ACC112 (cell line): Measurements from ENCODE around the gene UTP25.

Experiments used
- H2AFZ ChIP-seq: fragments of 200-600 bp; sonication (generic); one replicate; pipeline ENCODE4 v1.6.0; 2017; ENCODE audit warnings: antibody characterized with exemption, low read length; ENCODE audit not compliant: unreplicated experiment
- H3K27ac ChIP-seq: fragments of 200-600 bp; sonication (generic); 2 replicates; pipeline ENCODE4 v1.5.1; 2014; ENCODE audit warnings: low read depth, mild to moderate bottlenecking, antibody characterized with exemption, low read length, moderate library complexity
- H3K27me3 ChIP-seq: fragments of 200-600 bp; sonication (generic); 2 replicates; pipeline ENCODE4 v1.6.1; 2014; ENCODE audit warnings: mild to moderate bottlenecking, antibody characterized with exemption, low read length, moderate library complexity, mixed read lengths; ENCODE audit not compliant: insufficient read depth
- H3K36me3 ChIP-seq: fragments of 200-600 bp; sonication (generic); 2 replicates; pipeline ENCODE4 v1.6.1; 2016; ENCODE audit warnings: mild to moderate bottlenecking, antibody characterized with exemption, low read length, moderate library complexity, mixed read lengths; ENCODE audit not compliant: insufficient read depth
- H3K4me1 ChIP-seq: fragments of 200-600 bp; sonication (generic); one replicate; pipeline ENCODE4 v1.6.1; 2016; ENCODE audit warnings: low read length, mixed read lengths; ENCODE audit not compliant: insufficient read depth, unreplicated experiment, control insufficient read depth
- H3K4me3 ChIP-seq: fragments of 200-600 bp; sonication (generic); 2 replicates; pipeline ENCODE4 v1.5.1; 2014; ENCODE audit warnings: mild to moderate bottlenecking, low read depth, low read length
- H3K79me2 ChIP-seq: fragments of 200-600 bp; sonication (generic); one replicate; pipeline ENCODE4 v1.6.0; 2016; ENCODE audit warnings: low read length; ENCODE audit not compliant: control insufficient read depth, unreplicated experiment, insufficient read depth

Gene UTP25

GRCh38 chr1:209827384-209828262 lies at the start of gene UTP25:
Gene UTP25 (plus strand): TSS chr1:209827972. CDS start chr1:209828064, 92 bp downstream.
- Histone ChIP-seq H3K4me3 (peak within 1 kb of the TSS; percentile 81), H3K36me3 (peaks cover 15% of the 10 kb centered on the region), H3K27me3 (no peaks in the 10 kb centered on the region), H3K4me1 (peaks cover 40% of the 10 kb centered on the region), H3K79me2 (peaks cover 19% of the 10 kb centered on the region), H3K27ac (peak within 1 kb of the TSS; percentile 55; the same call in 1 of the 2 replicates), H2AFZ (peak within 1 kb of the TSS; percentile 89)

- Histone ChIP-seq H3K4me3 (no peak overlapping the region), H3K79me2 (peaks cover 3% of the 10 kb centered on the region), H3K27ac (no peak overlapping the region), H3K27me3 (no peaks in the 10 kb centered on the region), H3K36me3 (no peaks in the 10 kb centered on the region), H2AFZ (no peak overlapping the region), H3K4me1 (no peaks in the 10 kb centered on the region)
Observed at GRCh38 chr1:209778102-209778501, 49.7 kb upstream of the UTP25 start.

DNA sequence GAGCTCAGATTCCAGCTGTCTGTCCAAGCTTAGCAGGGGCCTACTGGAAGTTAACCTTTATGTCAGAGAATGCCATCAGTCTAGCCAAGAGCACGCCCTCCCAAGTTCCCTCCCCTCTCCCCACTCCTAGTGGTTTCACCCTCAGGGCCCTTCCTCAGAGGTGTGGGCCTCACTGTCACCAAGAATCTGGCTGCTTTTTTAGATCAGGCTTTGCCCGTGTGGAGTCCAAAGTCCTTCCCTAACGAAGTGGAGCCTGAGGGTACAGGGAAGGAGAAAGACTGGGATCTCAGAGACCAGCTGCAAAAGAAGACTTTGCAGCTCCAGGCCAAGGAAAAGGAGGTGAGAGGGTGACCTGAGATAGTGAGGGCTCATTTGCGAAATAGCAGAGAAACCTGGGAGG lies 47.5 kb upstream of the UTP25 start:
- H3K79me2 ChIP-seq = peaks cover 10% of the 10 kb centered on the region
- no peak overlapping the region for H3K4me3 ChIP-seq
- H3K4me1 ChIP-seq = peaks cover 6% of the 10 kb centered on the region
- no peak overlapping the region for H2AFZ ChIP-seq
- no peaks in the 10 kb centered on the region for H3K36me3 ChIP-seq
- H3K27ac ChIP-seq = no peak overlapping the region
- H3K27me3 ChIP-seq = no peaks in the 10 kb centered on the region

- Histone ChIP-seq H3K4me3 (peak overlapping the region; percentile 83), H3K4me1 (peaks cover 6% of the 10 kb centered on the region), H3K36me3 (no peaks in the 10 kb centered on the region), H3K79me2 (peaks cover 10% of the 10 kb centered on the region), H2AFZ (no peak overlapping the region), H3K27ac (no peak overlapping the region), H3K27me3 (peaks cover under 1% of the 10 kb centered on the region)
Observed at GRCh38 chr1:209783386-209783785, 44.4 kb upstream of the UTP25 start.

DNA sequence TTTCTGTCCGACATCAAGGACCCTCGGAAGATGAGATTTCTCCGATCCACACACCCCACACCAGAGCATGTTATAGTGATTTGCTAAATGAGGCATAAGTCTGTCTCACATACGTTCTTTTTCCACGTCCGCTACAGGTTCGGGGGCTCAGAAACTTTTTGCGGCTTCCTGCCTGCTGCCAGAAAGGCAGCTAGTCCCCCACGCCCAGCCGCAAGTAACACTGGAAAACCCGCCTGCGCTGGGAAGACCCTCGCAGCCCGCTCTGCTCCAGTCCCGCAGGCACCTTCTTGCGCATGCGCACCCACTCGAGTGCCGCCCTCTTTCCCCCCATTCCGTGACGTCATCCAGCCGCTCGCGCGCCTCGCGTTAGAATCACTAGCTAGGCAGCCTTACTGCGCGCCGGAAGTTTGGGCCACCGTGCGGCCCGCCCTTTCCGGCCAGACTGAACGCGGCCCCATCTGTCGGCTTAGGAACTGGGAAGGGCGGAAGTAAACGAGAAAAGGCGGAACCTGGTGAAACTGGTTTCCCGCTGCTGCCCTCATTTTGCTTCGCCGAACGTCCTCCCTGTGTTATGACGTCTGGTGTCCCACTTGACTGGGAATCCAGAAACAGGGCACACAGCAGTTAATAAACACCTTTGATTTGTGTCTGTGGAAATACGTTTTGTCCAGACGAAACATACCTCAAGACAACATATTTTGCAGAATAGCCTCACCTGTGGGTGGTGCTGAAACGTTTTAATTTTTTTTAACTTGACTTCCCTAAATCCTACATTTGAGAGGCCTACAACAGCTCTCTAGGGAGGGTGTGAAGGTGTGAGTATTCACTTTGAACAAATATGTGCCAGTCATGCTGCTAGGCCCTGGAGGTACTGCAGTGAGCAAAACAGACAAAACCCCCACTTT lies 43.3 kb upstream of the UTP25 start, which contains the start of gene C1orf74:
C1orf74 (minus strand) TSS at position 295 of the 905 bp plus-strand sequence. CDS start 925 bp downstream, outside the sequence.
- Histone ChIP-seq H3K36me3 (no peaks in the 10 kb centered on the region), H3K27ac (peak within 1 kb of the TSS; percentile 65), H3K4me3 (peak within 1 kb of the TSS; percentile 83), H3K27me3 (peaks cover 10% of the 10 kb centered on the region), H3K4me1 (peaks cover 6% of the 10 kb centered on the region), H3K79me2 (peaks cover 10% of the 10 kb centered on the region), H2AFZ (peak within 1 kb of the TSS; percentile 86)

DNA sequence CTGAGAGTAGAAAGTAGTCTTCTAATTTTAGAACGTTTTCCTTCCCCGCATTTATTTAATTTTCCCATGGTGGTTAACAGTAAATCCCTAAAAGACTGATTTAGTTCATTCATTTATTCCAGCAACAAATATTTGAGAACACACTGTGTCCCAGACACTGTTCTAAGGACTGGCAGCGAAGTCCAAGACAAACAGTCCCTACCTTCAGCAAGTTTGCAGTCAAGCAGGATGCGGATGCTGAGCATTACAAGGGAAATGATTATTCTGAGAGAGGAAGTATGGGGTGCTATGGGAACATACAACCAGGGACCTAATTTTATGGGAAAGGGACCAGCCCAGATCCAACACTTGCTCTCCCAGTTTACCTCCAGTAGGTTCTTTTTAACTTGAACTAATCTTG lies 42.2 kb upstream of the UTP25 start:
- Histone ChIP-seq H3K79me2 (peaks cover 10% of the 10 kb centered on the region), H3K27me3 (peaks cover 21% of the 10 kb centered on the region), H3K4me3 (no peak overlapping the region), H3K36me3 (no peaks in the 10 kb centered on the region), H3K27ac (no peak overlapping the region), H2AFZ (no peak overlapping the region), H3K4me1 (peaks cover 6% of the 10 kb centered on the region)

DNA sequence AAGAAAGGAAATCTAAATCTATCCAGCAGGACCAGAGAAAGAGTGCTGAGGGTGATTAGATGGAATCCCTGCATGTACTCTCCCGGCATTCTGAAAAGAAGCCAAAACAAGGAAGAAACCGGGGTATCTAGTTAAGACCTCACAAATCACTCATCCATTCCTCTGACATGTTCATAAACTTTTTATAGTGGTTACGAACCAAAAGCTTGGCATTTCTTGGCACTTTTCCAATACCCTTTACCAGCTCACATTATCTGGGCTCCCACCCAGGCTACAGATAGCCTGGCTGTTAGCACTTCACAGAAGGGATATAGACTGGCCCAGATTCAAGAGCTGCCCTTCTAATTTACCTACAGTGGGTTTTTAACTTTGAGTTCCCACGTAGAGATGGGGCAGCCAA lies 41.6 kb upstream of the UTP25 start:
- H3K4me1 ChIP-seq = peaks cover 6% of the 10 kb centered on the region
- H3K36me3 ChIP-seq = no peaks in the 10 kb centered on the region
- peaks cover 10% of the 10 kb centered on the region for H3K79me2 ChIP-seq
- no peak overlapping the region for H2AFZ ChIP-seq
- H3K27ac ChIP-seq = no peak overlapping the region
- no peak overlapping the region for H3K4me3 ChIP-seq
- H3K27me3 ChIP-seq = peaks cover 26% of the 10 kb centered on the region

DNA sequence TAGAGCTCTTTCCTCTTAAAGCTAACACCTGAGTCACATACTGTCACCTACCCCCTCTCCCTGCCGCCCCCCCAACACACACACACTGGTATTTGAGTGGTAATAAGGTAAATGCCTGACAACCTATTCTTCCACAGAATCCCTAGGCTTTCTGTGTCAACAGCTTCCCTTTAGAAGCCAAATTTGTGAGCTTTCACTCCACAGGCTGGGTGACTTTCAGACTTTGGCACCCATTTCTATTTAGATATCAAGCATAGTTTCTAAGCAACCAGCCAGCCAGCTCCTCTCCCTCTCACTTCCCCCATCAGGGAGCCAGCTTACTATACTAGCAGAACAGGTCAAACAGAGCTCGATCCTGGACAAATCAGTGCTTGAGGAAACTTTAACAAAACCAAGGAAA lies 40.2 kb upstream of the UTP25 start:
- H3K4me1 ChIP-seq = peaks cover 6% of the 10 kb centered on the region
- H3K27me3 ChIP-seq = peaks cover 40% of the 10 kb centered on the region
- H3K27ac ChIP-seq = no peak overlapping the region
- H3K36me3 ChIP-seq = no peaks in the 10 kb centered on the region
- no peak overlapping the region for H2AFZ ChIP-seq
- peaks cover 10% of the 10 kb centered on the region for H3K79me2 ChIP-seq
- no peak overlapping the region for H3K4me3 ChIP-seq

- Histone ChIP-seq H3K27me3 (peaks cover 57% of the 10 kb centered on the region), H3K27ac (no peak overlapping the region), H3K4me3 (no peak overlapping the region), H3K79me2 (no peaks in the 10 kb centered on the region), H3K4me1 (no peaks in the 10 kb centered on the region), H3K36me3 (no peaks in the 10 kb centered on the region), H2AFZ (no peak overlapping the region)
Observed at GRCh38 chr1:209789245-209789644, 38.5 kb upstream of the UTP25 start.

DNA sequence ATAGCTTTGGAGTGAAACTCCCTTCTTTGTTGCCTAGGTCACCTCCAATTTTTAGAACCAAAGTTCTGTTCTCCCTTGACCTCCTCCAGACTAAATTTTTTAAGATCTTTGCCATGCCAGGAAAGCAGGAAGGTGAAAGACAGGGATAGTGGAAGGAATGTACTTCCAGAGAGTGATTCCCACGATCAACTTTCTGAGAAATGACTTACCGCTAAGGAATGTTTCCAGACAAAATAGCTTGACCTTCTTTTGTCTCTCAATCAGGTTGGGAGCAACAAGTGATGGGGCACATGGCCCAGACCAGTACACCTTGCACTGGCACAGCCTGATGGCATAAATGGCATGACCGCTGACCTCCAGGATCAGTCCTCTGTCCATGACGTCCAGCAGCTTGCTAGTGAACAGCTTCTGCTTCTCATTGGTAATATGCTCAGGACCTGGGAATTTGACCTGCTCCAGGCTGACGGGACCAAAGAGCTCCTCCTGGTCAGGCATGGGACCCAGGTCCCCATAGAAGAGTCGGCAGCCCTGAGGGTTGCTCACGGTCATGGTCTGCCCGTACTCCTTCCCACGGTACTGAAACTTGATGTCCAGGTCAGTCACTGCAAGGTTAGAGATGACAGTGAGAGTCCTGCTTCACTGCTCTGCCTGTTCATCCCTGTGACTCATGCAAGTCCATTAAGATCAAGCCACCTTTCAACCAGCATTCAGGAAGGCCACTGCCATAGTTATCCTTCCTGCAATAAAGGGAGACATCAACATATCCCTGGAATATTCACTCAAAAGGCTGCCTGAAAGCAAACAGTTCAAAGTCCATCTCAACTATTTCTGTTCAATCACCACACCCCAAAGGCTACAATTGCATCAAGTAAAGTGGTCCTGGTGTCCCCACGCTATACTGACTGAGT lies 37.2 kb upstream of the UTP25 start:
- peaks cover 69% of the 10 kb centered on the region for H3K27me3 ChIP-seq
- H3K4me1 ChIP-seq = no peaks in the 10 kb centered on the region
- H3K27ac ChIP-seq = no peak overlapping the region
- H3K79me2 ChIP-seq = no peaks in the 10 kb centered on the region
- H3K36me3 ChIP-seq = no peaks in the 10 kb centered on the region
- H2AFZ ChIP-seq = no peak overlapping the region
- H3K4me3 ChIP-seq = no peak overlapping the region
